Measurements from ENCODE around the gene USP31. TPM values are rescaled to one million over a fixed set of nuclear protein-coding genes. Genes with fewer than 3 reads are reported as not detected.

USP31 gene
- total RNA-seq, 1 experiment from 2014 or later, result 17.4 TPM

- H3K36me3 Mint-ChIP-seq, result peaks cover 50% of the 10 kb centered on the region
- no peak for ATAC-seq
- ChIA-PET POLR2A (interaction anchor here (0.6 kb wide), 1 partner anchor 536 kb away, joined by 5 read pairs; no protein-coding TSS in a partner anchor), CTCF (no interaction called here)
- TF ChIP-seq MYBL2 (CRISPR knock-in tag; IDR thresholded peaks at IDR 0.05), result no peak
- TF ChIP-seq, protein P1, sequence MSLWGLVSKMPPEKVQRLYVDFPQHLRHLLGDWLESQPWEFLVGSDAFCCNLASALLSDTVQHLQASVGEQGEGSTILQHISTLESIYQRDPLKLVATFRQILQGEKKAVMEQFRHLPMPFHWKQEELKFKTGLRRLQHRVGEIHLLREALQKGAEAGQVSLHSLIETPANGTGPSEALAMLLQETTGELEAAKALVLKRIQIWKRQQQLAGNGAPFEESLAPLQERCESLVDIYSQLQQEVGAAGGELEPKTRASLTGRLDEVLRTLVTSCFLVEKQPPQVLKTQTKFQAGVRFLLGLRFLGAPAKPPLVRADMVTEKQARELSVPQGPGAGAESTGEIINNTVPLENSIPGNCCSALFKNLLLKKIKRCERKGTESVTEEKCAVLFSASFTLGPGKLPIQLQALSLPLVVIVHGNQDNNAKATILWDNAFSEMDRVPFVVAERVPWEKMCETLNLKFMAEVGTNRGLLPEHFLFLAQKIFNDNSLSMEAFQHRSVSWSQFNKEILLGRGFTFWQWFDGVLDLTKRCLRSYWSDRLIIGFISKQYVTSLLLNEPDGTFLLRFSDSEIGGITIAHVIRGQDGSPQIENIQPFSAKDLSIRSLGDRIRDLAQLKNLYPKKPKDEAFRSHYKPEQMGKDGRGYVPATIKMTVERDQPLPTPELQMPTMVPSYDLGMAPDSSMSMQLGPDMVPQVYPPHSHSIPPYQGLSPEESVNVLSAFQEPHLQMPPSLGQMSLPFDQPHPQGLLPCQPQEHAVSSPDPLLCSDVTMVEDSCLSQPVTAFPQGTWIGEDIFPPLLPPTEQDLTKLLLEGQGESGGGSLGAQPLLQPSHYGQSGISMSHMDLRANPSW (CRISPR knock-in tag; conservative IDR thresholded peaks at IDR 0.05; ENCODE audit: low read depth), result no peak
- no peak for TF ChIP-seq GABPB1 (CRISPR knock-in tag; IDR thresholded peaks at IDR 0.05)
- no peak for TF ChIP-seq SOX15 (CRISPR knock-in tag; IDR thresholded peaks at IDR 0.05)
- TF ChIP-seq ZBTB43 (CRISPR knock-in tag; IDR thresholded peaks at IDR 0.05), result no peak
- no peak for TF ChIP-seq TEAD1 (CRISPR knock-in tag; IDR thresholded peaks at IDR 0.05)
- no peak for TF ChIP-seq KAT7 (CRISPR knock-in tag; IDR thresholded peaks at IDR 0.05; ENCODE audit: borderline replicate concordance)
- TF ChIP-seq ZNF396 (CRISPR knock-in tag; IDR thresholded peaks at IDR 0.05; ENCODE audit: borderline replicate concordance), result no peak
- TF ChIP-seq SMAD4 (CRISPR knock-in tag; IDR thresholded peaks at IDR 0.05), result no peak
- no peak for TF ChIP-seq CREB1 (CRISPR knock-in tag; IDR thresholded peaks at IDR 0.05)
- TF ChIP-seq, protein P2, sequence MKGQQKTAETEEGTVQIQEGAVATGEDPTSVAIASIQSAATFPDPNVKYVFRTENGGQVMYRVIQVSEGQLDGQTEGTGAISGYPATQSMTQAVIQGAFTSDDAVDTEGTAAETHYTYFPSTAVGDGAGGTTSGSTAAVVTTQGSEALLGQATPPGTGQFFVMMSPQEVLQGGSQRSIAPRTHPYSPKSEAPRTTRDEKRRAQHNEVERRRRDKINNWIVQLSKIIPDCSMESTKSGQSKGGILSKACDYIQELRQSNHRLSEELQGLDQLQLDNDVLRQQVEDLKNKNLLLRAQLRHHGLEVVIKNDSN (CRISPR knock-in tag; IDR thresholded peaks at IDR 0.05), result no peak
- TF ChIP-seq, protein P3, sequence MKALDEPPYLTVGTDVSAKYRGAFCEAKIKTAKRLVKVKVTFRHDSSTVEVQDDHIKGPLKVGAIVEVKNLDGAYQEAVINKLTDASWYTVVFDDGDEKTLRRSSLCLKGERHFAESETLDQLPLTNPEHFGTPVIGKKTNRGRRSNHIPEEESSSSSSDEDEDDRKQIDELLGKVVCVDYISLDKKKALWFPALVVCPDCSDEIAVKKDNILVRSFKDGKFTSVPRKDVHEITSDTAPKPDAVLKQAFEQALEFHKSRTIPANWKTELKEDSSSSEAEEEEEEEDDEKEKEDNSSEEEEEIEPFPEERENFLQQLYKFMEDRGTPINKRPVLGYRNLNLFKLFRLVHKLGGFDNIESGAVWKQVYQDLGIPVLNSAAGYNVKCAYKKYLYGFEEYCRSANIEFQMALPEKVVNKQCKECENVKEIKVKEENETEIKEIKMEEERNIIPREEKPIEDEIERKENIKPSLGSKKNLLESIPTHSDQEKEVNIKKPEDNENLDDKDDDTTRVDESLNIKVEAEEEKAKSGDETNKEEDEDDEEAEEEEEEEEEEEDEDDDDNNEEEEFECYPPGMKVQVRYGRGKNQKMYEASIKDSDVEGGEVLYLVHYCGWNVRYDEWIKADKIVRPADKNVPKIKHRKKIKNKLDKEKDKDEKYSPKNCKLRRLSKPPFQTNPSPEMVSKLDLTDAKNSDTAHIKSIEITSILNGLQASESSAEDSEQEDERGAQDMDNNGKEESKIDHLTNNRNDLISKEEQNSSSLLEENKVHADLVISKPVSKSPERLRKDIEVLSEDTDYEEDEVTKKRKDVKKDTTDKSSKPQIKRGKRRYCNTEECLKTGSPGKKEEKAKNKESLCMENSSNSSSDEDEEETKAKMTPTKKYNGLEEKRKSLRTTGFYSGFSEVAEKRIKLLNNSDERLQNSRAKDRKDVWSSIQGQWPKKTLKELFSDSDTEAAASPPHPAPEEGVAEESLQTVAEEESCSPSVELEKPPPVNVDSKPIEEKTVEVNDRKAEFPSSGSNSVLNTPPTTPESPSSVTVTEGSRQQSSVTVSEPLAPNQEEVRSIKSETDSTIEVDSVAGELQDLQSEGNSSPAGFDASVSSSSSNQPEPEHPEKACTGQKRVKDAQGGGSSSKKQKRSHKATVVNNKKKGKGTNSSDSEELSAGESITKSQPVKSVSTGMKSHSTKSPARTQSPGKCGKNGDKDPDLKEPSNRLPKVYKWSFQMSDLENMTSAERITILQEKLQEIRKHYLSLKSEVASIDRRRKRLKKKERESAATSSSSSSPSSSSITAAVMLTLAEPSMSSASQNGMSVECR (CRISPR knock-in tag; IDR thresholded peaks at IDR 0.05; ENCODE audit: borderline replicate concordance), result no peak
- TF ChIP-seq FOXK1 (CRISPR knock-in tag; IDR thresholded peaks at IDR 0.05), result no peak
- no peak for TF ChIP-seq ZNF263 (CRISPR knock-in tag; IDR thresholded peaks at IDR 0.05; ENCODE audit: low read depth)
- no peak for TF ChIP-seq ZSCAN18 (CRISPR knock-in tag; IDR thresholded peaks at IDR 0.05)
- no peak for TF ChIP-seq ATF2 (CRISPR knock-in tag; IDR thresholded peaks at IDR 0.05; ENCODE audit: borderline replicate concordance, low read depth)
- no peak for TF ChIP-seq TP53 (CRISPR knock-in tag; IDR thresholded peaks at IDR 0.05)
- no peak for TF ChIP-seq OVOL2 (CRISPR knock-in tag; IDR thresholded peaks at IDR 0.05; ENCODE audit: borderline replicate concordance)
- TF ChIP-seq E2F4 (CRISPR knock-in tag; IDR thresholded peaks at IDR 0.05; ENCODE audit: borderline replicate concordance, low read depth), result no peak
- no peaks in the 10 kb centered on the region for H3K9me3 Mint-ChIP-seq
- H3K27ac Mint-ChIP-seq, result no peak overlapping the region
- H3K27me3 Mint-ChIP-seq (ENCODE audit: low read depth), result no peaks in the 10 kb centered on the region
- H3K4me1 Mint-ChIP-seq, result peaks cover 28% of the 10 kb centered on the region
- DNase-seq (ENCODE audit: low spot score), result no peak
- H3K4me3 Mint-ChIP-seq, result no peak overlapping the region
Measured at GRCh38 chr16:23080747-23081146, 68.5 kb downstream of the USP31 start.

Measured in WTC11 (cell line).